ENCODE results near the gene DUOX1.
"Not testable (repeated sequence)": the region's sequence is repeated elsewhere in the genome, so short reads cannot be mapped to it uniquely, and the experiment has no call there.

Gene DUOX1

DNA sequence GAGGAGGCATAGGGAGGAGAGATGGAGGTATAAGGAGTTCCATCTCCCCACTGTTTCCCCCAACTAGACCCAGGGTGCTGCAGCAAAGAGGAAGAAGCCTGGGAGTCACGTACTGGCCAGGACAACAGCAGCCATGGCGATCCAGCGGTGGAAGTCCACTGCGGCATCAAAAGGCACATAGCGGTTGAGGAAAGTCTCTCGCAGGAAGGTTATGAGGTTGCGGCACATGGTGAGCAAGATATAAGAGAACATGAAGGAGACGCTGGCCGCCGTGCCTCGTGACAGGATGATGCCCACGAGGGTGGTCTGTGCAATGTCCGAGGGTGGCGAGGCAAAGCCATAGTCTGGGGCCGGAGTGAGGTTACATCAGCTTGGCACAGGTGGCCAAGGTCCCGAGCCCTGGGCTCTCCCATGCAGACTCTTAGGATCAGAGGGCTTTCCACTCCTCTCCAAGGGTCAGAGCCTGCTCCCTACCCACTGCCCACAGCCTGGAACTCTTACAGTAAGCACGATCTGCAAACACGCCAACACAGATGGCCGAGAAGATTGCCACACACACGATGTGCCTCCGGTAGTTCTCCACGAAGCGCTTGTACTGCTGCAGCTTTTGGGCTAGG, 30.1 kb upstream of the DUOX1 start:
- TF ChIP-seq BACH2 (CRISPR knock-in tag; IDR thresholded peaks at IDR 0.05; ENCODE audit: borderline replicate concordance) = no peak
- TF ChIP-seq GLIS3 (CRISPR knock-in tag; IDR thresholded peaks at IDR 0.05) = no peak
- no peak for TF ChIP-seq ESRRG (CRISPR knock-in tag; IDR thresholded peaks at IDR 0.05)
- no peak for TF ChIP-seq ZNF70 (CRISPR knock-in tag; IDR thresholded peaks at IDR 0.05)
- no peak for TF ChIP-seq SNAI2 (CRISPR knock-in tag; IDR thresholded peaks at IDR 0.05)
- TF ChIP-seq ZC3H10 (CRISPR knock-in tag; IDR thresholded peaks at IDR 0.05) = no peak
- TF ChIP-seq TCF4 (CRISPR knock-in tag; IDR thresholded peaks at IDR 0.05; ENCODE audit: borderline replicate concordance) = no peak
- no peak for TF ChIP-seq OSR1 (CRISPR knock-in tag; IDR thresholded peaks at IDR 0.05)
- TF ChIP-seq TOX (CRISPR knock-in tag; IDR thresholded peaks at IDR 0.05; ENCODE audit: borderline replicate concordance) = no peak
- TF ChIP-seq CREB5 (CRISPR knock-in tag; IDR thresholded peaks at IDR 0.05; ENCODE audit: low read depth) = no peak
- ATAC-seq = no peak

- no peak for ATAC-seq
- TF ChIP-seq GLIS3 (CRISPR knock-in tag; IDR thresholded peaks at IDR 0.05) (no peak), ZC3H10 (CRISPR knock-in tag; IDR thresholded peaks at IDR 0.05) (no peak), PPARA (CRISPR knock-in tag; IDR thresholded peaks at IDR 0.05; ENCODE audit: borderline replicate concordance) (no peak)
Observed at GRCh38 chr15:45100884-45101625, 28.7 kb upstream of the DUOX1 start.

DNA sequence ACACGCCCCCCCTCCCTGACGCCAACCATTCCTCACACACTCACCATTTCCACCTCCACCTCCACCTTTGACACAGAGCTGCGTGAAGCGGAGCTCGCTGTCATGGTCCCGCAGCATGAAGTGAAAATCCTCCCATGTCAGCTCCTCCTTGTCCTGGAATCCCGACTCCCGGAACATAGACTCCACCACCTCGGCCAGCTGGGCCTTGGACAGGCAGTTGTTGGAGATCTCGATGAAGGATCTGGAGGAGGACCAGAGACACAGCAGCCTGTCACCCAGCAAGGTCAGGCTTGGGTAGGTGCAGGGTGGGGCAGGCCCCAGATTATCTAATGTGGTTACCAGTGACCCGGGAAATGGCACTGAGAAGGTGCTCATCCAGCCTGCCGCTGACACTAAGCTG, 28.0 kb upstream of the DUOX1 start:
- ATAC-seq = no peak
- no peak for TF ChIP-seq TSHZ2 (CRISPR knock-in tag; IDR thresholded peaks at IDR 0.05)
- TF ChIP-seq GLIS3 (CRISPR knock-in tag; IDR thresholded peaks at IDR 0.05) = no peak
- no peak for TF ChIP-seq SNAI2 (CRISPR knock-in tag; IDR thresholded peaks at IDR 0.05)
- no peak for TF ChIP-seq CREB5 (CRISPR knock-in tag; IDR thresholded peaks at IDR 0.05; ENCODE audit: low read depth)
- TF ChIP-seq ZNF8 (CRISPR knock-in tag; IDR thresholded peaks at IDR 0.05) = no peak
- TF ChIP-seq BACH2 (CRISPR knock-in tag; IDR thresholded peaks at IDR 0.05; ENCODE audit: borderline replicate concordance) = no peak
- TF ChIP-seq ZNF70 (CRISPR knock-in tag; IDR thresholded peaks at IDR 0.05) = no peak
- TF ChIP-seq ARNTL (CRISPR knock-in tag; IDR thresholded peaks at IDR 0.05; ENCODE audit: borderline replicate concordance, low read depth) = no peak
- TF ChIP-seq ZFP3 (CRISPR knock-in tag; IDR thresholded peaks at IDR 0.05) = no peak
- no peak for TF ChIP-seq RARB (CRISPR knock-in tag; IDR thresholded peaks at IDR 0.05)
- no peak for TF ChIP-seq ISL1 (CRISPR knock-in tag; IDR thresholded peaks at IDR 0.05)
- no peak for TF ChIP-seq ZC3H10 (CRISPR knock-in tag; IDR thresholded peaks at IDR 0.05)

GRCh38 chr15:45102226-45102625, 27.6 kb upstream of the DUOX1 start:
- ATAC-seq = no peak
- TF ChIP-seq ZNF8 (CRISPR knock-in tag; IDR thresholded peaks at IDR 0.05) (no peak), TOX (CRISPR knock-in tag; IDR thresholded peaks at IDR 0.05; ENCODE audit: borderline replicate concordance) (no peak), PATZ1 (CRISPR knock-in tag; IDR thresholded peaks at IDR 0.05; ENCODE audit: borderline replicate concordance) (no peak), ZNF565 (CRISPR knock-in tag; conservative IDR thresholded peaks at IDR 0.05; ENCODE audit: low read depth) (no peak), SNAI2 (CRISPR knock-in tag; IDR thresholded peaks at IDR 0.05) (no peak)

- ATAC-seq = not testable (repeated sequence)
Observed at GRCh38 chr15:45104170-45104569, 25.6 kb upstream of the DUOX1 start.

Data from SK-N-SH treated with all-trans-retinoic acid at 6 μM for 48 hours (cell line).